HepG2 (cell line): ENCODE results near the gene POMT2. TPM values are rescaled to one million over a fixed set of nuclear protein-coding genes. Genes with fewer than 3 reads are reported as not detected.

Experiments
- FOXK2 ChIP-seq: fragments of 450-650 bp; IDR thresholded peaks from 2 replicates; pipeline ENCODE4 v1.6.1; 2016
- MTA1 ChIP-seq: sonication (generic); formaldehyde crosslinking; IDR thresholded peaks from 2 replicates; pipeline ENCODE4 v1.4.0; 2020; ENCODE audit warnings: missing genetic modification reagents, mild to moderate bottlenecking, borderline replicate concordance
- NR2F1 ChIP-seq, 2 experiments: fragments of 450-650 bp in 1 of 2; formaldehyde crosslinking in 1 of 2; IDR thresholded peaks; 2 replicates each; pipeline versions ENCODE4 v1.5.0 to v1.6.1; 2016 to 2020; ENCODE audit warnings: mild to moderate bottlenecking in 1 of 2, missing compliant biosample characterization in 1 of 2, missing genetic modification reagents in 1 of 2, moderate library complexity in 1 of 2
- RAD21 ChIP-seq: fragments of 450-650 bp; formaldehyde crosslinking; IDR thresholded peaks from 2 replicates; pipeline ENCODE4 v1.5.0; 2020; ENCODE audit warnings: mild to moderate bottlenecking
- RFXANK ChIP-seq: IDR thresholded peaks from 2 replicates; pipeline ENCODE4 v1.6.1; 2016
- SIX4 ChIP-seq: sonication (generic); formaldehyde crosslinking; IDR thresholded peaks from 2 replicates; pipeline ENCODE4 v1.4.0; 2020; ENCODE audit warnings: missing genetic modification reagents
- ZBTB38 ChIP-seq: sonication (generic); formaldehyde crosslinking; IDR thresholded peaks from 2 replicates; pipeline ENCODE4 v1.5.1; 2020; ENCODE audit warnings: mild to moderate bottlenecking, missing genetic modification reagents
- ZNF232 ChIP-seq: sonication (generic); formaldehyde crosslinking; IDR thresholded peaks from 2 replicates; pipeline ENCODE4 v1.4.0; 2020; ENCODE audit warnings: missing genetic modification reagents, borderline replicate concordance
- ZNF562 ChIP-seq: sonication (generic); formaldehyde crosslinking; IDR thresholded peaks from 2 replicates; pipeline ENCODE4 v1.8.0; 2022; ENCODE audit warnings: missing genetic modification reagents, borderline replicate concordance
- ZNF563 ChIP-seq: sonication (generic); formaldehyde crosslinking; IDR thresholded peaks from 2 replicates; pipeline ENCODE4 v1.8.0; 2022; ENCODE audit warnings: mild to moderate bottlenecking, moderate library complexity, missing genetic modification reagents
- polyA plus RNA-seq, 8 experiments: library from polyadenylated mRNA; depleted of rRNA in 3 of 8; stranded (reverse) in 7 of 8; unstranded in 1 of 8; fragments of >200 nt; fragmentation: Illumina TruSeq in 4 of 8; extraction: Trizol in 4 of 8; gene quantifications; 2 replicates each; pipeline versions ENCODE4 v1.2.1 to v1.2.3, GENCODE V29; 2011 to 2016; ENCODE audit warnings: low read depth in 4 of 8, missing spikeins in 1 of 8, mixed read lengths in 1 of 8; ENCODE audit not compliant: insufficient read depth in 1 of 8
- total RNA-seq, 5 experiments: library from RNA; depleted of rRNA; stranded (reverse); fragments of >200 nt; fragmentation: Illumina TruSeq; extraction: Trizol; gene quantifications; 2 replicates each; pipeline ENCODE4 v1.2.3, GENCODE V29; 2016; ENCODE audit warnings: low read depth in 1 of 5
- TF ChIP-seq, protein P1 (sequence below): sonication (generic); formaldehyde crosslinking; IDR thresholded peaks from 2 replicates; pipeline ENCODE4 v1.4.0; 2020; ENCODE audit warnings: missing genetic modification reagents, borderline replicate concordance
- TF ChIP-seq, protein P2 (sequence below): IDR thresholded peaks from 2 replicates; pipeline ENCODE4 v1.6.1; 2016; ENCODE audit warnings: low read depth, borderline replicate concordance
- TF ChIP-seq, protein P3 (sequence below), 2 experiments: IDR thresholded peaks; 2 replicates each; pipeline ENCODE4 v1.6.1; 2011 to 2012; ENCODE audit warnings: low read length in 2 of 2, borderline replicate concordance in 1 of 2, low read depth in 1 of 2, mild to moderate bottlenecking in 1 of 2, moderate library complexity in 1 of 2

The POMT2 gene
- total and polyA plus RNA-seq, 2 of the 13 experiments (the other 11 are each of a cell fraction or from before 2014, with no cell fraction given), result 15.3 to 15.9 TPM

DNA sequence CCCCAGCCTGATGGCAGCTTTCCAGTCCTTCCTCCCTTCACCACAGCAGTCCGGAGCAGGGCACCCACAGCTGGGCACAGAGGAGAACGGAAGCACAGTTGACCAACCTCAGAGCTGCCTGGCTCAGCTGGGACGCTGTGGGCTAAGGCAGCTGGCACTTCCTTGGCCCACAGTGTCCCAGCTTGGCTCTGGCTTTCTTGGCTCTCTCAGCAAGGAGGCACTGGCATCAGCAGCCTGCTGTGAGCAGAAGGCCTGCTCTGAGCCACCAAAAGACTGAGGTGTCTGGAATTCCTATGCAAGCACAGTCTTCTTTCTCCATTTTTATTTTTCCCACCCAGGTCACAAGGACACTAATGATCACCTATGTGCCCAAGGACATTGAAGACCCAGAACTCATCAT lies 82.3 kb downstream of the POMT2 start (continued):
- TF ChIP-seq, protein P1, sequence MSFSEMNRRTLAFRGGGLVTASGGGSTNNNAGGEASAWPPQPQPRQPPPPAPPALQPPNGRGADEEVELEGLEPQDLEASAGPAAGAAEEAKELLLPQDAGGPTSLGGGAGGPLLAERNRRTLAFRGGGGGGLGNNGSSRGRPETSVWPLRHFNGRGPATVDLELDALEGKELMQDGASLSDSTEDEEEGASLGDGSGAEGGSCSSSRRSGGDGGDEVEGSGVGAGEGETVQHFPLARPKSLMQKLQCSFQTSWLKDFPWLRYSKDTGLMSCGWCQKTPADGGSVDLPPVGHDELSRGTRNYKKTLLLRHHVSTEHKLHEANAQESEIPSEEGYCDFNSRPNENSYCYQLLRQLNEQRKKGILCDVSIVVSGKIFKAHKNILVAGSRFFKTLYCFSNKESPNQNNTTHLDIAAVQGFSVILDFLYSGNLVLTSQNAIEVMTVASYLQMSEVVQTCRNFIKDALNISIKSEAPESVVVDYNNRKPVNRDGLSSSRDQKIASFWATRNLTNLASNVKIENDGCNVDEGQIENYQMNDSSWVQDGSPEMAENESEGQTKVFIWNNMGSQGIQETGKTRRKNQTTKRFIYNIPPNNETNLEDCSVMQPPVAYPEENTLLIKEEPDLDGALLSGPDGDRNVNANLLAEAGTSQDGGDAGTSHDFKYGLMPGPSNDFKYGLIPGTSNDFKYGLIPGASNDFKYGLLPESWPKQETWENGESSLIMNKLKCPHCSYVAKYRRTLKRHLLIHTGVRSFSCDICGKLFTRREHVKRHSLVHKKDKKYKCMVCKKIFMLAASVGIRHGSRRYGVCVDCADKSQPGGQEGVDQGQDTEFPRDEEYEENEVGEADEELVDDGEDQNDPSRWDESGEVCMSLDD (CRISPR knock-in tag), result no peak
- TF ChIP-seq, protein P2, sequence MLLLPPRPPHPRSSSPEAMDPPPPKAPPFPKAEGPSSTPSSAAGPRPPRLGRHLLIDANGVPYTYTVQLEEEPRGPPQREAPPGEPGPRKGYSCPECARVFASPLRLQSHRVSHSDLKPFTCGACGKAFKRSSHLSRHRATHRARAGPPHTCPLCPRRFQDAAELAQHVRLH (CRISPR knock-in tag), result no peak
- no peak for TF ChIP-seq ZNF562 (CRISPR knock-in tag)
- TF ChIP-seq, protein P3, sequence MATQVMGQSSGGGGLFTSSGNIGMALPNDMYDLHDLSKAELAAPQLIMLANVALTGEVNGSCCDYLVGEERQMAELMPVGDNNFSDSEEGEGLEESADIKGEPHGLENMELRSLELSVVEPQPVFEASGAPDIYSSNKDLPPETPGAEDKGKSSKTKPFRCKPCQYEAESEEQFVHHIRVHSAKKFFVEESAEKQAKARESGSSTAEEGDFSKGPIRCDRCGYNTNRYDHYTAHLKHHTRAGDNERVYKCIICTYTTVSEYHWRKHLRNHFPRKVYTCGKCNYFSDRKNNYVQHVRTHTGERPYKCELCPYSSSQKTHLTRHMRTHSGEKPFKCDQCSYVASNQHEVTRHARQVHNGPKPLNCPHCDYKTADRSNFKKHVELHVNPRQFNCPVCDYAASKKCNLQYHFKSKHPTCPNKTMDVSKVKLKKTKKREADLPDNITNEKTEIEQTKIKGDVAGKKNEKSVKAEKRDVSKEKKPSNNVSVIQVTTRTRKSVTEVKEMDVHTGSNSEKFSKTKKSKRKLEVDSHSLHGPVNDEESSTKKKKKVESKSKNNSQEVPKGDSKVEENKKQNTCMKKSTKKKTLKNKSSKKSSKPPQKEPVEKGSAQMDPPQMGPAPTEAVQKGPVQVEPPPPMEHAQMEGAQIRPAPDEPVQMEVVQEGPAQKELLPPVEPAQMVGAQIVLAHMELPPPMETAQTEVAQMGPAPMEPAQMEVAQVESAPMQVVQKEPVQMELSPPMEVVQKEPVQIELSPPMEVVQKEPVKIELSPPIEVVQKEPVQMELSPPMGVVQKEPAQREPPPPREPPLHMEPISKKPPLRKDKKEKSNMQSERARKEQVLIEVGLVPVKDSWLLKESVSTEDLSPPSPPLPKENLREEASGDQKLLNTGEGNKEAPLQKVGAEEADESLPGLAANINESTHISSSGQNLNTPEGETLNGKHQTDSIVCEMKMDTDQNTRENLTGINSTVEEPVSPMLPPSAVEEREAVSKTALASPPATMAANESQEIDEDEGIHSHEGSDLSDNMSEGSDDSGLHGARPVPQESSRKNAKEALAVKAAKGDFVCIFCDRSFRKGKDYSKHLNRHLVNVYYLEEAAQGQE (IDR thresholded peaks at IDR 0.05; ENCODE audit: borderline replicate concordance in 1 of 2, low read depth in 1 of 2, low read length in 2 of 2), result no peak
- TF ChIP-seq MTA1, result no peak
- TF ChIP-seq ZBTB38 (CRISPR knock-in tag), result no peak
- no peak for TF ChIP-seq ZNF232
- no peak for TF ChIP-seq SIX4 (CRISPR knock-in tag)
- TF ChIP-seq FOXK2, result no peak
- no peak for TF ChIP-seq RAD21 (CRISPR knock-in tag)
- TF ChIP-seq NR2F1 (CRISPR knock-in tag; IDR thresholded peaks at IDR 0.05), result no peak
- no peak for TF ChIP-seq RFXANK (CRISPR knock-in tag)
- no peak for TF ChIP-seq ZNF563
